HEK293 (cell line): ENCODE measurements around the gene CLCN1.

Experiments used
- CTCF ChIA-PET: fragments of 350-600 bp; formaldehyde crosslinking; extraction: SDS; loops from one replicate; lab custom pipeline; 2021; ENCODE audit warnings: antibody characterized with exemption; lab: Yijun Ruan, JAX
- POLR2A ChIA-PET: fragments of 300-600 bp; formaldehyde crosslinking; extraction: SDS; loops from one replicate; lab custom pipeline; 2020; ENCODE audit warnings: antibody characterized with exemption, inconsistent platforms; lab: Yijun Ruan, JAX
- H3K27ac ChIP-seq: fragments of 200-500 bp; sonication (Bioruptor generic); 2 replicates; pipeline ENCODE4 v1.5.1; 2014; ENCODE audit warnings: low read depth, low read length, control low read depth, inconsistent platforms; ENCODE audit errors: extremely low read depth
- H3K36me3 ChIP-seq, 2 experiments: fragments of 200-500 bp in 1 of 2; sonication (Bioruptor generic) in 1 of 2; 1 replicate in 1 of 2; 2 replicates in 1 of 2; pipeline ENCODE4 v1.5.1; 2014 to 2017; ENCODE audit warnings: inconsistent platforms in 2 of 2, low read length in 2 of 2; ENCODE audit not compliant: control insufficient read depth in 2 of 2, insufficient read depth in 1 of 2
- H3K4me1 ChIP-seq: fragments of 200-500 bp; sonication (Bioruptor generic); 2 replicates; pipeline ENCODE4 v1.5.1; 2014; ENCODE audit warnings: mild to moderate bottlenecking, low read length, inconsistent platforms; ENCODE audit not compliant: control insufficient read depth, insufficient read depth
- H3K4me3 ChIP-seq: 2 replicates; pipeline ENCODE4 v1.5.1; 2011; ENCODE audit warnings: low read depth, mild to moderate bottlenecking, control low read depth, low read length, moderate library complexity
- H3K9me3 ChIP-seq: fragments of 200-500 bp; sonication (Bioruptor generic); 2 replicates; pipeline ENCODE4 v1.5.1; 2014; ENCODE audit warnings: low read depth, low read length, inconsistent platforms; ENCODE audit not compliant: control insufficient read depth, insufficient read depth
- BCL11A ChIP-seq: fragments of 450-650 bp; formaldehyde crosslinking; IDR thresholded peaks from 2 replicates; pipeline ENCODE4 v1.5.1; 2016; ENCODE audit warnings: low read depth, missing biosample characterization, missing genetic modification characterization
- CTCF ChIP-seq: fragments of 450-650 bp; formaldehyde crosslinking; IDR thresholded peaks from 2 replicates; pipeline ENCODE4 v1.5.1; 2016; ENCODE audit warnings: missing biosample characterization, missing genetic modification characterization
- ELK4 ChIP-seq: IDR thresholded peaks from 2 replicates; pipeline ENCODE4 v1.6.1; 2011; ENCODE audit warnings: mild to moderate bottlenecking, low read depth, low read length, borderline replicate concordance
- GLIS2 ChIP-seq: fragments of 450-650 bp; formaldehyde crosslinking; IDR thresholded peaks from 2 replicates; pipeline ENCODE4 v1.5.1; 2016; ENCODE audit warnings: missing biosample characterization, missing genetic modification characterization
- HOXA7 ChIP-seq: sonication (generic); formaldehyde crosslinking; IDR thresholded peaks from 2 replicates; pipeline ENCODE4 v1.8.1; 2022; ENCODE audit warnings: missing genetic modification reagents, borderline replicate concordance
- HOXC10 ChIP-seq: sonication (generic); formaldehyde crosslinking; IDR thresholded peaks from 2 replicates; pipeline ENCODE4 v1.8.1; 2023; ENCODE audit warnings: mild to moderate bottlenecking, missing genetic modification reagents
- IKZF3 ChIP-seq: fragments of 450-650 bp; IDR thresholded peaks from 2 replicates; pipeline ENCODE4 v1.5.0; 2018; ENCODE audit warnings: missing biosample characterization, mild to moderate bottlenecking, missing genetic modification characterization, moderate library complexity
- SP2 ChIP-seq: fragments of 450-650 bp; formaldehyde crosslinking; IDR thresholded peaks from 2 replicates; pipeline ENCODE4 v1.5.1; 2016; ENCODE audit warnings: missing biosample characterization, missing genetic modification characterization
- SP7 ChIP-seq: fragments of 450-650 bp; formaldehyde crosslinking; IDR thresholded peaks from 2 replicates; pipeline ENCODE4 v1.5.1; 2016; ENCODE audit warnings: missing biosample characterization, missing genetic modification characterization
- ZBTB17 ChIP-seq: fragments of 450-650 bp; formaldehyde crosslinking; IDR thresholded peaks from 2 replicates; pipeline ENCODE4 v1.5.1; 2016; ENCODE audit warnings: missing biosample characterization, missing genetic modification characterization
- ZNF121 ChIP-seq: fragments of 450-650 bp; formaldehyde crosslinking; IDR thresholded peaks from 2 replicates; pipeline ENCODE4 v1.5.1; 2016; ENCODE audit warnings: missing biosample characterization, missing genetic modification characterization
- ZNF2 ChIP-seq: fragments of 450-650 bp; formaldehyde crosslinking; IDR thresholded peaks from 2 replicates; pipeline ENCODE4 v1.5.1; 2016; ENCODE audit warnings: missing biosample characterization, missing genetic modification characterization
- ZNF23 ChIP-seq: fragments of 450-650 bp; formaldehyde crosslinking; IDR thresholded peaks from 2 replicates; pipeline ENCODE4 v1.5.1; 2016; ENCODE audit warnings: missing biosample characterization, missing genetic modification characterization, borderline replicate concordance
- ZNF248 ChIP-seq: fragments of 450-650 bp; formaldehyde crosslinking; IDR thresholded peaks from 2 replicates; pipeline ENCODE4 v1.5.1; 2017; ENCODE audit warnings: missing biosample characterization, missing genetic modification characterization
- ZNF274 ChIP-seq, 2 experiments: fragments of 200-500 bp in 1 of 2; fragments of 450-650 bp in 1 of 2; sonication (Bioruptor generic) in 1 of 2; formaldehyde crosslinking in 1 of 2; IDR thresholded peaks; 2 replicates each; pipeline versions ENCODE4 v1.5.1 to v1.6.1; 2014 to 2016; ENCODE audit warnings: borderline replicate concordance in 1 of 2, inconsistent platforms in 1 of 2, low read length in 1 of 2, missing biosample characterization in 1 of 2, missing genetic modification characterization in 1 of 2
- ZNF350 ChIP-seq: fragments of 450-650 bp; formaldehyde crosslinking; IDR thresholded peaks from 2 replicates; pipeline ENCODE4 v1.5.0; 2017; ENCODE audit warnings: missing biosample characterization, mild to moderate bottlenecking, missing genetic modification characterization
- ZNF354C ChIP-seq: fragments of 450-650 bp; formaldehyde crosslinking; IDR thresholded peaks from 2 replicates; pipeline ENCODE4 v1.5.1; 2016; ENCODE audit warnings: missing biosample characterization, missing genetic modification characterization, low read depth, borderline replicate concordance
- ZNF366 ChIP-seq: fragments of 450-650 bp; formaldehyde crosslinking; conservative IDR thresholded peaks from 2 replicates; pipeline ENCODE4 v1.5.1; 2016; ENCODE audit warnings: missing biosample characterization, missing genetic modification characterization
- ZNF394 ChIP-seq: fragments of 450-650 bp; formaldehyde crosslinking; IDR thresholded peaks from 2 replicates; pipeline ENCODE4 v1.5.1; 2016; ENCODE audit warnings: missing biosample characterization, missing genetic modification characterization, mild to moderate bottlenecking, moderate library complexity, borderline replicate concordance
- ZNF654 ChIP-seq: fragments of 450-650 bp; formaldehyde crosslinking; IDR thresholded peaks from 2 replicates; pipeline ENCODE4 v1.5.1; 2016; ENCODE audit warnings: low read depth, missing biosample characterization, missing genetic modification characterization
- ZSCAN23 ChIP-seq: fragments of 450-650 bp; formaldehyde crosslinking; IDR thresholded peaks from 2 replicates; pipeline ENCODE4 v1.5.1; 2016; ENCODE audit warnings: missing biosample characterization, missing genetic modification characterization
- ZSCAN30 ChIP-seq: fragments of 450-650 bp; IDR thresholded peaks from 2 replicates; pipeline ENCODE4 v1.5.1; 2018; ENCODE audit warnings: missing biosample characterization, mild to moderate bottlenecking, missing genetic modification characterization, moderate library complexity

The CLCN1 gene

GRCh38 chr7:143304938-143305337 is 11.0 kb upstream of the CLCN1 start:
- peaks cover 20 to 92% of the 10 kb centered on the region in 2 experiments for H3K36me3 ChIP-seq
- no peak for TF ChIP-seq HOXA7 (CRISPR knock-in tag)
- no peak for TF ChIP-seq ZNF366 (tag by site-specific recombination)
- H3K4me1 ChIP-seq: no peaks in the 10 kb centered on the region
- ChIA-PET CTCF (interaction anchor here (0.6 to 4.4 kb wide), 23 partner anchors 8 to 134 kb away, joined by 3 to 35 read pairs (median 5); partner anchors contain the start of genes CLCN1, GSTK1 and TAS2R40), POLR2A (no interaction called here)
- no peak overlapping the region for H3K4me3 ChIP-seq
- no peaks in the 10 kb centered on the region for H3K9me3 ChIP-seq
- no peak overlapping the region for H3K27ac ChIP-seq

- H3K27ac ChIP-seq: no peak overlapping the region
- H3K9me3 ChIP-seq: no peaks in the 10 kb centered on the region
- no peaks in the 10 kb centered on the region for H3K4me1 ChIP-seq
- CTCF ChIA-PET: interaction anchor here (0.6 to 4.4 kb wide), 28 partner anchors 9 to 134 kb away, joined by 3 to 35 read pairs (median 4); partner anchors contain the start of genes CLCN1, EPHA1, GSTK1 and TAS2R40
- no peak overlapping the region for H3K4me3 ChIP-seq
- H3K36me3 ChIP-seq: peaks cover 17 to 88% of the 10 kb centered on the region in 2 experiments
- no peak for TF ChIP-seq BCL11A (tag by site-specific recombination)
- TF ChIP-seq ZNF394: no peak
- TF ChIP-seq IKZF3 (tag by site-specific recombination): no peak
- 0 out of 2 replicates have a peak, but pooled peaks have one; percentile 29 for TF ChIP-seq ZNF2 (tag by site-specific recombination)
- TF ChIP-seq GLIS2 (tag by site-specific recombination): no peak
- TF ChIP-seq ZSCAN30 (tag by site-specific recombination): no peak
- TF ChIP-seq ZNF350: no peak
- TF ChIP-seq ZNF654 (tag by site-specific recombination): peak; percentile 50
- TF ChIP-seq ZNF23: no peak
- no peak for TF ChIP-seq ZNF366 (tag by site-specific recombination)
- TF ChIP-seq ZNF274 (IDR thresholded peaks at IDR 0.05; ENCODE audit: low read length): no peak
- TF ChIP-seq ZNF274 (tag by site-specific recombination; IDR thresholded peaks at IDR 0.05; ENCODE audit: borderline replicate concordance): no peak
- TF ChIP-seq ZNF248: no peak
- no peak for TF ChIP-seq ZSCAN23 (tag by site-specific recombination)
- peak; percentile 84 for TF ChIP-seq ZNF121
- TF ChIP-seq ELK4: no peak
- TF ChIP-seq SP2 (tag by site-specific recombination): no peak
- no peak for TF ChIP-seq HOXC10 (CRISPR knock-in tag)
- no peak for TF ChIP-seq ZNF354C
- no peak for TF ChIP-seq SP7 (tag by site-specific recombination)
- peak; percentile 63 for TF ChIP-seq CTCF (tag by site-specific recombination)
- TF ChIP-seq ZBTB17 (tag by site-specific recombination): no peak
- POLR2A ChIA-PET: no interaction called here
Observed at GRCh38 chr7:143305423-143306070, 10.4 kb upstream of the CLCN1 start.
